Measurements from ENCODE around the gene CTNNB1. TPM values are rescaled to one million over a fixed set of nuclear protein-coding genes. Genes with fewer than 3 reads are reported as not detected.

The CTNNB1 gene
- total RNA-seq, 3 donors from 2014 or later (not counting 1 experiment from before 2014, with no cell fraction given): 213 to 258 (median 230) TPM

DNA sequence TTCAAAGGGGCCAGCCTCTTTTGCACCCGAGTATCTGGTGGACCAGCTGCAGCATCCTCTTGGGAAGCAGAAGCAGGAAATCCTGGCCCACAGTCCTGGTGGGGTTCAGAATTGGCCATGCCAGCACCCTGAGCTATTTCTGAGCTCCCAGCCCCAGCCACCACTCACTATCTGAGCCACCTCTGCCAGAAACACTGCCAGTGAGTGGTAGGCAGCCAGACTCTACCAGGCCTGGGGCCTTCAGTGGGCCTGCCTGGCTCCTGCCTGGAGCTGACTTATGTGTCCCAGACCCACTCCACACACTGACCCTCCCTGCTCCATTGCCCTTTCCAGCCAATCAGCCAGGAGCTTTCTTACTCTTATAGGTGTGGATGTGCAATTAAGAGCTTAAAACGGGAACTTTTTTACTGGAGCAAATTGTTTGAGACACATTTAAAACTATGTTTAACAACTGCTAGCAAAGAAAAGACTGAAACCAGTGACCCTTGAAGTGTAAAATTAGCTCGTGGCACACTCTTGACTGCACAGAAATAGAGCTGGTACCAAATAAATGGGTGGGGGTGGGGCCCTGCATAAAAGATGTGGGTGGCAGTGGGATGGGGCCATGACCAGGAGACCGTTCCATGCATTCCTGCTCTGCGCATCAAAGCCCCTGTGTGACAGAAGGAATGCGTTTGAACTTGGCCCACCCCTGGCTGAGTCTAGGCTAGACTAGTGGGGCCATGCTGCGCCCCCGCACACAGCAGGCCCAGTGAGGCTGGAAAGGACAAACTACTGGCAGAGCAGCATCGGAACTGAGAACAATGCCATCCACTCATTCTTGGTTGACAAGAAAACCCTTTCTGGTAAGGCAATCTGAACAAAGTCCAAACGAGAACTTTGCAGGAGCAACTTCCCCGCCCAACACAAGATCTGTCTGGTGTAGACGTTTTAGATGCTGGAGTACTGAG, 48.0 kb downstream of the CTNNB1 start:
- H3K36me3 ChIP-seq (ENCODE audit: control insufficient read depth, insufficient read depth, low read length): peaks cover 3% of the 10 kb centered on the region
- TF ChIP-seq, protein P1, sequence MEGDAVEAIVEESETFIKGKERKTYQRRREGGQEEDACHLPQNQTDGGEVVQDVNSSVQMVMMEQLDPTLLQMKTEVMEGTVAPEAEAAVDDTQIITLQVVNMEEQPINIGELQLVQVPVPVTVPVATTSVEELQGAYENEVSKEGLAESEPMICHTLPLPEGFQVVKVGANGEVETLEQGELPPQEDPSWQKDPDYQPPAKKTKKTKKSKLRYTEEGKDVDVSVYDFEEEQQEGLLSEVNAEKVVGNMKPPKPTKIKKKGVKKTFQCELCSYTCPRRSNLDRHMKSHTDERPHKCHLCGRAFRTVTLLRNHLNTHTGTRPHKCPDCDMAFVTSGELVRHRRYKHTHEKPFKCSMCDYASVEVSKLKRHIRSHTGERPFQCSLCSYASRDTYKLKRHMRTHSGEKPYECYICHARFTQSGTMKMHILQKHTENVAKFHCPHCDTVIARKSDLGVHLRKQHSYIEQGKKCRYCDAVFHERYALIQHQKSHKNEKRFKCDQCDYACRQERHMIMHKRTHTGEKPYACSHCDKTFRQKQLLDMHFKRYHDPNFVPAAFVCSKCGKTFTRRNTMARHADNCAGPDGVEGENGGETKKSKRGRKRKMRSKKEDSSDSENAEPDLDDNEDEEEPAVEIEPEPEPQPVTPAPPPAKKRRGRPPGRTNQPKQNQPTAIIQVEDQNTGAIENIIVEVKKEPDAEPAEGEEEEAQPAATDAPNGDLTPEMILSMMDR (IDR thresholded peaks at IDR 0.05): no peak
- intact Hi-C loops (cut with micrococcal nuclease): no loop called here
- H3K27ac ChIP-seq (ENCODE audit: low read length): no peak overlapping the region
- H3K27ac Mint-ChIP-seq: no peak overlapping the region
- no peak overlapping the region for H3K4me3 ChIP-seq (ENCODE audit: low read length)
- peaks cover 1 to 4% of the 10 kb centered on the region in 2 donors for H3K27me3 Mint-ChIP-seq (ENCODE audit: low read depth in 2 of 2)
- no peaks in the 10 kb centered on the region for H3K27me3 ChIP-seq (ENCODE audit: control insufficient read depth, insufficient read depth, low read length)
- DNase-seq (no peak), ATAC-seq (no peak)
- H3K4me1 ChIP-seq (ENCODE audit: control insufficient read depth, insufficient read depth, low read length): no peaks in the 10 kb centered on the region
- no peaks in the 10 kb centered on the region for H3K36me3 Mint-ChIP-seq
- H3K9me3 Mint-ChIP-seq: peaks cover 0 to 2% of the 10 kb centered on the region in 2 donors
- WGBS (ENCODE audit: insufficient coverage): 91% methylated on average over 12 of the region's 12 CpGs
- peaks cover 0 to 15% of the 10 kb centered on the region in 2 donors for H3K4me1 Mint-ChIP-seq
- H3K9me3 ChIP-seq (ENCODE audit: control insufficient read depth, insufficient read depth, low read length): no peaks in the 10 kb centered on the region
- H3K4me3 Mint-ChIP-seq: no peak overlapping the region

GRCh38 chr3:41248525-41248924, 49.2 kb downstream of the CTNNB1 start:
- H3K4me1 ChIP-seq (ENCODE audit: control insufficient read depth, insufficient read depth, low read length): no peaks in the 10 kb centered on the region
- Mint-ChIP-seq H3K4me3 (no peak overlapping the region), H3K27me3 (ENCODE audit: low read depth in 2 of 2) (peaks cover 3 to 8% of the 10 kb centered on the region in 2 donors), H3K9me3 (peaks cover 0 to 4% of the 10 kb centered on the region in 2 donors), H3K36me3 (no peaks in the 10 kb centered on the region), H3K27ac (no peak overlapping the region), H3K4me1 (peaks cover 0 to 6% of the 10 kb centered on the region in 2 donors)
- H3K4me3 ChIP-seq (ENCODE audit: low read length): no peak overlapping the region
- no peak for ATAC-seq
- WGBS (ENCODE audit: insufficient coverage): 91% methylated on average over 3 of the region's 3 CpGs
- H3K36me3 ChIP-seq (ENCODE audit: control insufficient read depth, insufficient read depth, low read length): peaks cover 3% of the 10 kb centered on the region
- no peaks in the 10 kb centered on the region for H3K9me3 ChIP-seq (ENCODE audit: control insufficient read depth, insufficient read depth, low read length)
- intact Hi-C loops (cut with micrococcal nuclease): no loop called here
- H3K27ac ChIP-seq (ENCODE audit: low read length): no peak overlapping the region
- TF ChIP-seq, protein P1 (IDR thresholded peaks at IDR 0.05): no peak
- H3K27me3 ChIP-seq (ENCODE audit: control insufficient read depth, insufficient read depth, low read length): no peaks in the 10 kb centered on the region
- DNase-seq: no peak

GRCh38 chr3:41249318-41249717, 50.0 kb downstream of the CTNNB1 start:
- Mint-ChIP-seq H3K36me3 (no peaks in the 10 kb centered on the region), H3K4me3 (no peak overlapping the region), H3K4me1 (no peaks in the 10 kb centered on the region), H3K27ac (no peak overlapping the region), H3K9me3 (peaks cover 0 to 4% of the 10 kb centered on the region in 2 donors), H3K27me3 (ENCODE audit: low read depth in 2 of 2) (peaks cover 3 to 8% of the 10 kb centered on the region in 2 donors)
- Histone ChIP-seq H3K27me3 (ENCODE audit: control insufficient read depth, insufficient read depth, low read length) (no peaks in the 10 kb centered on the region), H3K9me3 (ENCODE audit: control insufficient read depth, insufficient read depth, low read length) (no peaks in the 10 kb centered on the region), H3K36me3 (ENCODE audit: control insufficient read depth, insufficient read depth, low read length) (peaks cover 3% of the 10 kb centered on the region), H3K4me1 (ENCODE audit: control insufficient read depth, insufficient read depth, low read length) (no peaks in the 10 kb centered on the region), H3K27ac (ENCODE audit: low read length) (no peak overlapping the region), H3K4me3 (ENCODE audit: low read length) (no peak overlapping the region)
- ATAC-seq (no peak), DNase-seq (no peak)
- WGBS (ENCODE audit: insufficient coverage): 93% methylated on average over 3 of the region's 3 CpGs
- TF ChIP-seq, protein P1 (IDR thresholded peaks at IDR 0.05): no peak
- intact Hi-C loops (cut with micrococcal nuclease): no loop called here
